ENCODE data around the gene COX18.

Gene COX18, protein sequence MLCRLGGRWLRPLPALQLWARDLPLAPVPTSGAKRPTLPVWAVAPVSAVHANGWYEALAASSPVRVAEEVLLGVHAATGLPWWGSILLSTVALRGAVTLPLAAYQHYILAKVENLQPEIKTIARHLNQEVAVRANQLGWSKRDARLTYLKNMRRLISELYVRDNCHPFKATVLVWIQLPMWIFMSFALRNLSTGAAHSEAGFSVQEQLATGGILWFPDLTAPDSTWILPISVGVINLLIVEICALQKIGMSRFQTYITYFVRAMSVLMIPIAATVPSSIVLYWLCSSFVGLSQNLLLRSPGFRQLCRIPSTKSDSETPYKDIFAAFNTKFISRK

DNA sequence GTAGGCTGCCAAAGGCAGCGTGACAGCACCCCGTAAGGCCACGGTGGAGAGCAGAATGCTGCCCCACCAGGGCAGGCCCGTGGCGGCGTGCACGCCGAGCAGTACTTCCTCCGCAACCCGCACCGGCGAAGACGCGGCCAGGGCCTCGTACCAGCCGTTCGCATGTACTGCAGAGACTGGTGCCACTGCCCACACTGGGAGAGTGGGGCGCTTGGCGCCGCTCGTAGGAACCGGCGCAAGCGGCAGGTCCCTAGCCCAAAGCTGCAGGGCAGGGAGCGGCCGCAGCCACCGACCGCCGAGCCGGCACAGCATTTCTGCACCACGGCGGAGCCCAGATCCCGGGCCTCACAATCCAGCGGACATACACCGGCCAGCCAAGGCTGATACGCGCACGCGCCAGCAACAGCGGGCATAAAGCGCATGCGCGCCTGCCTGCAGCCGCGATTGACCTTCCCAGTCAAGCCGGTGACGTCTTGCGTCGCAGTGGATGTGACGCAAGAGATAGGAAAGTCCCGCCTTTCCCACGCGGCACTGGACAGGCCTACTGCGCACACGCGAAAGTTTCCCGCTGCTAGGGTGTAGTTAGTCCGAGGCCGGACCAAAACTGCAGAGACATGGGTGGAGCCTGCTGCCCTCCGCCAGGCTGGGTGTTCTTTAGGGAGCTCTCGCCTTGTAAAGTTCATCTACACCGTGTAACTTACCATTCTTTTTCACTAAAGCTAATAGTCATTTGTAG, at the start of gene COX18:
Gene COX18, minus strand, starts transcription at position 379 of the 736 bp plus-strand sequence. Its CDS starts 67 bp downstream, at position 312.
- DNase-seq (ENCODE audit: low spot score), result peak; percentile 97

DNA sequence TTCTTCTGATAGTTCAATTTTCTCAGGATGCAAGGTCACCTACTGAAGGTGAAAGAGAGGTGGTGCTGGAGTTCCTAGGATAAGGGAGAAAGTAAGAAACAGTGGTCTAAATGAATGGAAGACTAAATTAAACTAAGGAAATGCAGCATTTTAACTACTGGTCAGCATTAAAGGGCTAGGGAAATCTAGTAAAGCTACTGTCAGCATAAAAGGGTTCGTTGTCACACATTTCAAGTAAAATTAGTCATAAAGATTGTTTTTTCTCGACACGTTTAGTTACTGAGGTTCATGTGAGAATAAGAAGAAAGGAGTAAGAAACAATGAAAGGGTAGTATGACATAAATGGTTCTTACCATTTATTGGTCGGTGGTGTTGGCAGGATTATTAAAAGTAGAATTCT, 40.0 kb upstream of the COX18 start:
- DNase-seq (ENCODE audit: low spot score), result no peak

- no peak for DNase-seq (ENCODE audit: low spot score)
These were observed 35.2 kb upstream of the COX18 start for GRCh38 chr4:73104695-73105094.

- peak; percentile 10 for DNase-seq (ENCODE audit: low spot score)
These were observed 34.4 kb upstream of the COX18 start for GRCh38 chr4:73103799-73104503.

DNA sequence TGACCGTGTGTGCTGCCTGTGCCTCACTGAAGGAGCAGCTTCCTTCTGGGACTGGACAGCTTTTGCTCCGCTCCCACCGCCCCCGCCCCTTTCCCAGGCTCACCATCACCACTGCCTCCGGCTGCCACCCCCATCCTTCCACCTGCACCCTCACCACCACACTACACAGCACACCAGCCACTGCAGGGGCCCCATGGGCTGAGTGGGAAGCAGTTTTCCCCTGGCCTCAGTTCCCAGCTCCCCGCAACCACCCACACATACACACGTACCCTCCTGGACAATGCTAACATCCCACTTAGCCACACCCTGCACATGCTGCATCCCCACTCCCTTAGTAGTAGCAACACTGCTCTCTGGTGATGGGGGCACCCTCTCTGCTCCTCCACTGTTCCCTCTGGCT, 29.6 kb upstream of the COX18 start:
- no peak for DNase-seq (ENCODE audit: low spot score)

DNA sequence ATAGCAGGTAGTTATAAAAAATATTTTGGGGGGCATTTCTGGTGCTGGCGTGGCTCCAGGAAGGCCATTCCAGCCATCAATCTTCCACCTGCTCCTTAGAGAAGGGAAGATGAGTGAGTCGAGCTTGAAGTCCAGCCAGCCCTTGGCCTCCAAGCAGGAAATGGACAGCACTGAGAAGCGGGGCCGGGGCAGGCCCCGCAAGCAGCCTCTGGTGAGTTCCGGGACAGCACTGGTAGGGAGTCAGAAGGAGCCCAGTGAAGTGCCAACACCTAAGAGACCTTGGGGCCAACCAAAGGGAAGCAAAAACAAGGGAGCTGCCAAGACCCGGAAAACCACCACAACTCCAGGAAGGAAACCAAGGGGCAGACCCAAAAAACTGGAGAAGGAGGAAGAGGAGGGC, 29.2 kb upstream of the COX18 start:
- DNase-seq (ENCODE audit: low spot score), result no peak

GRCh38 chr4:73098016-73098415, 28.5 kb upstream of the COX18 start:
- DNase-seq (ENCODE audit: low spot score), result no peak

DNA sequence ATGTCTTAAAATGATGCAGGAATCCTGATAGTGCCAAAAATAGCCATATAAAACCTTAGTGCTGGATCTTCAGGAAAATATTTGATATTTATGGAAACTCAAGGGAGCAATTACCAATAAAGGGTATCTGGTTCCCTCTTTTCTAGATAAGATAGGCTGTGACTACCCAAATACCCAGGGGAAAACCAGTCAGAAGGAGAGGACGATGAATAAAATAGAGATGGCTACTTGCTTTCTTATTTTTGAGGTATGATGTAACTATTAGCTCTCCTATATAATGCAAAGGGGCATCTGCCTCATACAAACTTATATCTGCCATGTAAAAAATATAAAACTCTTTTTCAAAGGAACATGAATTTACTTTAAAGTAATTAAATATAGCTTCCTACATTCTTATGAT, 23.4 kb upstream of the COX18 start:
- no peak for DNase-seq (ENCODE audit: low spot score)

GRCh38 chr4:73090738-73091137, 21.2 kb upstream of the COX18 start:
- no peak for DNase-seq (ENCODE audit: low spot score)

- DNase-seq (ENCODE audit: low spot score), result no peak
These were observed 18.4 kb upstream of the COX18 start for GRCh38 chr4:73087871-73088270.

- peak; percentile 27 for DNase-seq (ENCODE audit: low spot score)
These were observed 16.8 kb upstream of the COX18 start for GRCh38 chr4:73086095-73086868.

- no peak for DNase-seq (ENCODE audit: low spot score)
These were observed 11.3 kb upstream of the COX18 start for GRCh38 chr4:73080789-73081188.

GRCh38 chr4:73075832-73076231, 6.3 kb upstream of the COX18 start:
- no peak for DNase-seq (ENCODE audit: low spot score)

GRCh38 chr4:73070074-73070390, 516 bp upstream of the COX18 start:
- DNase-seq (ENCODE audit: low spot score), result no peak

GRCh38 chr4:73068491-73069337, 802 bp downstream of the COX18 start:
- DNase-seq (ENCODE audit: low spot score), result peak; percentile 30

DNA sequence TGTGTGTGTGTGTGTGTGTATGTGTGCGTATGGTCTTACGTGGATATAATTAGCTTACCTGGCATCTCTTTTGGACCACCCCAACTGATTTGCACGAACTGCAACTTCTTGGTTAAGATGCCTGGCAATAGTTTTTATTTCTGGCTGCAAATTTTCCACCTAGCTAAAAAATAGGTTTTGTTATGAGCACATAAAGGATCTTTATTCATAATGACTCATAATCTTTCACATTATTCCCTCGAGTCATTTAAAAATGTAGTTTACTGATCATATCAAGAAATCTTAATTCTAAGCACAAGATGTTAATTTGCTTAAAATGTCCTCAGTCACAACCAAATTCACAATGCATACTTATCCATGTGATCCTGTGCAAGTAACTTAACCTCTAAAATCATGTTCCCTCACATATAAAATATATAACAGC, 1.5 kb downstream of the COX18 start:
- DNase-seq (ENCODE audit: low spot score), result no peak

DNA sequence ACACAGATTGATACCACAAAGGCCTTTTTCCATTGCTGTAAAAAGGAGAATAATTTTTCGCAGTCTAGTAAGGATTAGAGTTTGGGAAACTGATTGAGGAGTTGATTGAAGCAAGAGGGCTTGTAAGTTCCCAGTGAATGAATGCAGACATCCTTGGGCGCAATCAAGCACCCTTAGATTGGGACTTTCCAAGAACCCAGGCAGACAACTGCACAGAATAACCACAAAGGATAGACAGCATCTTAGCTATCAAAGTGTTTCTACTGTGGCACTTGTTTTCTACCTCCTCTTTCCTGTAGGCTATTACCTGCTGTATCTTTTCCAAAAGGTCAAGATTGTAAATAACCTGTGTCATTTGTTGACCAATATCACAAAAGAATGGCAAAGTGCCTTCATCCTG, 2.6 kb downstream of the COX18 start:
- no peak for DNase-seq (ENCODE audit: low spot score)

DNA sequence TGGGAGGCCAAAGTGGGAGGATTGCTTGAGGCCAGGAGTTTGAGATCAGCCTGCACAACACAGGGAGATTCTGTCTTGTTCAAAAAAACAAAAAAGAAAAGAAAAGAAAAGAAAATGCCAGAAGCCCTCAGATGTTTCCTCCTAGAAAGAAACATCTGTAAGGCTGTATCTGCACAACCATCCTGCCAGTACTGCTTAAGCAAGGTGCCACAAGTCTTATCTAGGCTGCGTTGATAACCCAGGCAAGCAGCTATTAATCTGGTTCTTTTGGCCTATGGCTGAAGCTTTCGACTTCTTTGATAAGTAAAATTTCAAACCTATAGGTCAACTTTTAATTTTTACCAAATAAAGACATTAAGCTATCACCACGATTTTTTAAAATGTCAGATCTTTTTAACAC, 3.1 kb downstream of the COX18 start:
- no peak for DNase-seq (ENCODE audit: low spot score)

GRCh38 chr4:73064536-73064935, 5.0 kb downstream of the COX18 start:
- no peak for DNase-seq (ENCODE audit: low spot score)

GRCh38 chr4:73055241-73055897, 14.1 kb downstream of the COX18 start:
- no peak for DNase-seq (ENCODE audit: low spot score)

DNA sequence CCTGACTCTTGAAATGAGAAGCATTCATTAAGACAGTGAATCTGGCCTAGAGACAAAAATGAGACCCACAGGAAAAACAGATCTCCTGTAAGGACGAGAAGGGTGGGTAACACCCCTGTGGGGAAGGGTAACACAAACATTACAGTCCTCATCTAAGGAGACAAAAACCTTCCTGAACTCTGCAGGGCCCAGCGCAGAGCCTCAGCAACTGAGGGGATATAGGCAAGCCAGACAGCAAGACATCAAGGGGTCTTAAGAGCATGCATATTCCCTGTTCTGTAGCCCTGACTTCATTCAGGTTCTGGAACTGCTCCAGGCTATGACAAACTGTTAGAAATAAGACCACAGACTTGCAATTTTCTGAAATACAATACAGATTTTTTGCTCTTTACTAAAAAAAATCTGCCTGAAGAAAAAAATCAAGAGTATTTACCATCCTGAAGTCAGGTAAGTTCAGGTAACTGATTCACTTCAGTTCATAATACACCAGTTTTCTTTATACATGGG, 15.5 kb downstream of the COX18 start:
- no peak for DNase-seq (ENCODE audit: low spot score)

All from hematopoietic multipotent progenitor cell treated with erythropoietin and hydrocortisone succinate and interleukin-3 and kit ligand, for 15 days (in vitro differentiated cells).